ENCODE results near the gene AKAP11. TPM values are rescaled to one million over a fixed set of nuclear protein-coding genes. Genes with fewer than 3 reads are reported as not detected.

AKAP11 gene
- total and polyA plus RNA-seq, 2 of the 4 experiments (the other 2 are of a cell fraction), result 8.0 to 19.7 TPM

GRCh38 chr13:42239644-42240043 is 32.3 kb upstream of the AKAP11 start:
- ChIA-PET POLR2A (ENCODE audit: unreplicated experiment) (no interaction called here), CTCF (no interaction called here)
- H3K27ac ChIP-seq (ENCODE audit: insufficient read depth, low read length), result no peak overlapping the region
- no peak overlapping the region for H2AK9ac ChIP-seq (replicated peaks; ENCODE audit: low read depth, low read length, poor library complexity)
- no peaks in the 10 kb centered on the region for H3K27me3 ChIP-seq (ENCODE audit: control insufficient read depth, insufficient read depth, low read length)
- no peak overlapping the region for H2AK5ac ChIP-seq (ENCODE audit: low read depth, low read length)
- H3K9me3 ChIP-seq (ENCODE audit: control insufficient read depth, insufficient read depth, low read length), result no peaks in the 10 kb centered on the region
- H3K14ac ChIP-seq (replicated peaks; ENCODE audit: low read depth, low read length), result no peak overlapping the region
- no peak overlapping the region for H3K4me2 ChIP-seq (ENCODE audit: low read depth, low read length)
- H3K4me1 ChIP-seq (ENCODE audit: control insufficient read depth, insufficient read depth, low read length), result 0 out of 2 replicates have a peak, but pooled peaks cover 3% of the 10 kb centered on the region
- H3K9me1 ChIP-seq (ENCODE audit: insufficient read depth, low read length), result 0 out of 2 replicates have a peak, but pooled peaks cover 2% of the 10 kb centered on the region
- BruUV-seq (replicated peaks), result no TSS peak
- H3K23ac ChIP-seq (ENCODE audit: low read depth, low read length), result no peak overlapping the region
- in situ Hi-C loops (cut with MboI; ENCODE audit: low sequenced_read_pairs), result no loop called here
- H2BK20ac ChIP-seq (ENCODE audit: low read depth, low read length), result no peak overlapping the region
- ATAC-seq (ENCODE audit: low read depth) (no peak; the same call in 1 of the 2 replicates), DNase-seq (peak; percentile 7)
- H4K5ac ChIP-seq (ENCODE audit: low read depth, low read length), result no peak overlapping the region
- no peak overlapping the region for H3K4me3 ChIP-seq (ENCODE audit: insufficient read depth, low read depth, low read length)
- no peak overlapping the region for H4K91ac ChIP-seq (ENCODE audit: insufficient read depth, low read depth, low read length)
- H2BK15ac ChIP-seq (ENCODE audit: low read depth, low read length), result no peak overlapping the region
- dilution Hi-C loops (cut with HindIII; ENCODE audit: low sequenced_read_pairs, unreplicated experiment), result no loop called here
- no peaks in the 10 kb centered on the region for H4K20me1 ChIP-seq (ENCODE audit: insufficient read depth, low read length)
- H4K8ac ChIP-seq (ENCODE audit: low read depth in 2 of 2, low read length in 2 of 2), result no peak overlapping the region
- H3K9ac ChIP-seq (ENCODE audit: low read depth, low read length), result no peak overlapping the region
- H3K56ac ChIP-seq (ENCODE audit: extremely low read depth, insufficient read depth, low read length), result no peak overlapping the region
- intact Hi-C loops (cut with micrococcal nuclease), result no loop called here
- H3K79me1 ChIP-seq (ENCODE audit: low read depth in 1 of 2, low read length in 2 of 2), result no peaks in the 10 kb centered on the region; a peak in 1 of 4 replicates
- no peak overlapping the region for H2BK120ac ChIP-seq (ENCODE audit: low read depth, low read length)
- no peak overlapping the region for H2AFZ ChIP-seq (replicated peaks; ENCODE audit: low read length, poor library complexity)
- H3K4ac ChIP-seq (ENCODE audit: low read depth, low read length), result no peak overlapping the region
- H3K18ac ChIP-seq (ENCODE audit: low read depth, low read length), result no peak overlapping the region
- TF ChIP-seq FOS (IDR thresholded peaks at IDR 0.05; ENCODE audit: low read depth, low read length) (no peak), NFE2L2 (IDR thresholded peaks at IDR 0.05; ENCODE audit: low read depth, low read length) (no peak), RFX5 (IDR thresholded peaks at IDR 0.05; ENCODE audit: low read depth, low read length) (no peak), CTCF (conservative IDR thresholded peaks at IDR 0.05; ENCODE audit: low read depth, low read length) (no peak), MAZ (IDR thresholded peaks at IDR 0.05; ENCODE audit: borderline replicate concordance, low read depth, low read length) (no peak), BHLHE40 (IDR thresholded peaks at IDR 0.05; ENCODE audit: low read depth, low read length) (no peak), CHD1 (IDR thresholded peaks at IDR 0.05; ENCODE audit: low read depth, low read length) (no peak), MXI1 (IDR thresholded peaks at IDR 0.05; ENCODE audit: borderline replicate concordance, low read depth, low read length) (no peak), ELK1 (IDR thresholded peaks at IDR 0.05; ENCODE audit: borderline replicate concordance, low read depth, low read length) (no peak), MAFK (IDR thresholded peaks at IDR 0.05; ENCODE audit: low read depth, low read length) (no peak), USF2 (IDR thresholded peaks at IDR 0.05; ENCODE audit: low read depth, low read length) (no peak), RCOR1 (IDR thresholded peaks at IDR 0.05; ENCODE audit: insufficient replicate concordance, low read length) (no peak), CEBPB (IDR thresholded peaks at IDR 0.05; ENCODE audit: low read depth, low read length) (no peak), RAD21 (IDR thresholded peaks at IDR 0.05; ENCODE audit: low read length) (no peak), SMC3 (IDR thresholded peaks at IDR 0.05; ENCODE audit: low read depth, low read length) (no peak), POLR2A (IDR thresholded peaks at IDR 0.05; ENCODE audit: low read depth, low read length) (no peak)
- no peaks in the 10 kb centered on the region for H3K36me3 ChIP-seq (ENCODE audit: control insufficient read depth, insufficient read depth, low read length)
- H2BK5ac ChIP-seq (ENCODE audit: low read depth, low read length, poor library complexity, severe bottlenecking), result no peak overlapping the region

Data from IMR-90 (cell line).